HG03025 (cell line): Measurements from ENCODE around the gene PDE3B.
"Not testable (repeated sequence)": the region's sequence is repeated elsewhere in the genome, so short reads cannot be mapped to it uniquely, and the experiment has no call there.

ENCODE experiments used
- ATAC-seq: cut with Tn5 transposase; IDR thresholded peaks from one replicate; pipeline ENCODE4 v1.9.1; 2021; ENCODE audit warnings: mild to moderate bottlenecking, moderate library complexity; ENCODE audit not compliant: unreplicated experiment, low FRiP score

Gene PDE3B

DNA sequence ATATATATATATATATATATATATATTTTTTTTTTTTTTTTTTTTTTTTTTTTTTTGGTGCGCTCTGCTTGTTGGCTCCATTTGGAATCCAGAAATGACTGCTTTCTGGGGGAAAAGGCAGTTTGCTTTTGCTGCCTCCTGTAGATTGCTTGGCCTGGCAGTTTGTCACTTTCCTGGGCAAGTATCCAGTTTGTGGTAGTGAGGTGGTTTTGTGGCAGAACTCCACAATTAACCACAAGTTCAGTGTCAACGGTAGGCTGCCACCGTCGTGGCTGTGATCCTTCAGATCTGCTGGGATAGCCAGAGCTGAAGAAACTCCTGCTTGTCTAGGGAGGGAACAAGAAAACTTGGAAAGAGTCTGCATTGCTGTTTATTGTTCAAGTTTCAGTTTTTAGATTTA lies 5.0 kb upstream of the PDE3B start:
- ATAC-seq = no peak

DNA sequence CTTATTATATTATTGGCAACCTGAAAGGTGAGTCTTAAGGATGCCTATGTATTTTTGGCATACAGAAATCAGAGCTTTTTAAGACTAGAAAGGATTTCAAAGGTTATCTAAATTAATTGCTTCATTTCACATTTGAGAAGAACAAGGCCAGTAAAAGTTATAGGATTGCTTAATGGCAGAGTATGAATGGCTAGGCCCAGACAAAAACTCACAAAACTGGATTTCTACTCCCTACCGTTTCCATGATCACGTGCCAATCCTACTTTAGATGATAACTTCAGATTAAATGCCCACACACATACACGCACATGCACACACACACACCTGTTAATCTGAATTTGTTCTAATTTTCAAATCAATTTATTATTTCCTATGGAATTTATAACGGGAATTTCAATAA lies 1.8 kb upstream of the PDE3B start:
- no peak for ATAC-seq

GRCh38 chr11:14642453-14642852 lies 1.2 kb upstream of the PDE3B start:
- ATAC-seq = no peak

DNA sequence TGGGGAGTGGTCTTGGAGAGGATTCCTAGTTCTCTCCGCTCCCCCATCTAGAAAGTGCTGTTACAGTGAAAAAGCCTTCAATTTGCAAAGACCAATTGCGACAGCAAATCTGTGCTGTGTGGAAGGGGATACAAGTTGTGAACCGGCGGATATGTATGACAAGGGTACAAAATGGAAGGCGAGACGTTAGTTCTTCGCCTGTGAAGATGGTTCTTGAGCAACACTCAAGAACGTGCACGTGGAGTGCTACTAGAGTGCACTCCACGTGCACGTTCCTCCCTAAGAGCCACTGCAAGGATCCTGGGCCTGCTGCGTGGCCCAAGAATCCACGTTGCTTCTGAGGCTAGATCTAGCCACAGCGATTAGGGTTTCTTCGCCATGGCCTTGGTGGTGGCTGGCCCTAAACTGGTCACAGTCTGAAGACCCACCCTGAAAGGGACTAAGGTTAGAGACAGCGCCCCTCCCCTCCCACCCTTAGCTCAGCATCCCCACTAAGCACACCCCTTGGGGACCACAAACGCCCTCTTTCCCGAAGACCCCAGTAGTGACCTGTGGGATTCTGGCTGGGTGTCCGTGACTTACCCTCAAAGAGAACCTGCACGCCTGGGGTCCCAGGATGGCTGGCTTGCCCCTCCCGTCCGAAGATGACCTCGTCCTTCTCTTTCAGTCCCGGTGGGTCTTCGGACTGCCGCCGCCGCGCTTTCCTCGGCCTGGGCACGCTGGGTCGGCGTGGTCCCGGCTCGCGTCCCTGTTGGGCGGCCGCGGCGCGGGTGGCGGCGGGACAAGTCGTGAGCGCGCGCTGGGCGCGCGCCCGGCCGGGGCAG lies 519 bp upstream of the PDE3B start:
- no peak for ATAC-seq

DNA sequence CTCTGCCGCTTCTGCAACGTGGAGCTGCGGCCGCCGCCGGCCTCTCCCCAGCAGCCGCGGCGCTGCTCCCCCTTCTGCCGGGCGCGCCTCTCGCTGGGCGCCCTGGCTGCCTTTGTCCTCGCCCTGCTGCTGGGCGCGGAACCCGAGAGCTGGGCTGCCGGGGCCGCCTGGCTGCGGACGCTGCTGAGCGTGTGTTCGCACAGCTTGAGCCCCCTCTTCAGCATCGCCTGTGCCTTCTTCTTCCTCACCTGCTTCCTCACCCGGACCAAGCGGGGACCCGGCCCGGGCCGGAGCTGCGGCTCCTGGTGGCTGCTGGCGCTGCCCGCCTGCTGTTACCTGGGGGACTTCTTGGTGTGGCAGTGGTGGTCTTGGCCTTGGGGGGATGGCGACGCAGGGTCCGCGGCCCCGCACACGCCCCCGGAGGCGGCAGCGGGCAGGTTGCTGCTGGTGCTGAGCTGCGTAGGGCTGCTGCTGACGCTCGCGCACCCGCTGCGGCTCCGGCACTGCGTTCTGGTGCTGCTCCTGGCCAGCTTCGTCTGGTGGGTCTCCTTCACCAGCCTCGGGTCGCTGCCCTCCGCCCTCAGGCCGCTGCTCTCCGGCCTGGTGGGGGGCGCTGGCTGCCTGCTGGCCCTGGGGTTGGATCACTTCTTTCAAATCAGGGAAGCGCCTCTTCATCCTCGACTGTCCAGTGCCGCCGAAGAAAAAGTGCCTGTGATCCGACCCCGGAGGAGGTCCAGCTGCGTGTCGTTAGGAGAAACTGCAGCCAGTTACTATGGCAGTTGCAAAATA lies 816 bp downstream of the PDE3B start:
- peak; percentile 61 for ATAC-seq

DNA sequence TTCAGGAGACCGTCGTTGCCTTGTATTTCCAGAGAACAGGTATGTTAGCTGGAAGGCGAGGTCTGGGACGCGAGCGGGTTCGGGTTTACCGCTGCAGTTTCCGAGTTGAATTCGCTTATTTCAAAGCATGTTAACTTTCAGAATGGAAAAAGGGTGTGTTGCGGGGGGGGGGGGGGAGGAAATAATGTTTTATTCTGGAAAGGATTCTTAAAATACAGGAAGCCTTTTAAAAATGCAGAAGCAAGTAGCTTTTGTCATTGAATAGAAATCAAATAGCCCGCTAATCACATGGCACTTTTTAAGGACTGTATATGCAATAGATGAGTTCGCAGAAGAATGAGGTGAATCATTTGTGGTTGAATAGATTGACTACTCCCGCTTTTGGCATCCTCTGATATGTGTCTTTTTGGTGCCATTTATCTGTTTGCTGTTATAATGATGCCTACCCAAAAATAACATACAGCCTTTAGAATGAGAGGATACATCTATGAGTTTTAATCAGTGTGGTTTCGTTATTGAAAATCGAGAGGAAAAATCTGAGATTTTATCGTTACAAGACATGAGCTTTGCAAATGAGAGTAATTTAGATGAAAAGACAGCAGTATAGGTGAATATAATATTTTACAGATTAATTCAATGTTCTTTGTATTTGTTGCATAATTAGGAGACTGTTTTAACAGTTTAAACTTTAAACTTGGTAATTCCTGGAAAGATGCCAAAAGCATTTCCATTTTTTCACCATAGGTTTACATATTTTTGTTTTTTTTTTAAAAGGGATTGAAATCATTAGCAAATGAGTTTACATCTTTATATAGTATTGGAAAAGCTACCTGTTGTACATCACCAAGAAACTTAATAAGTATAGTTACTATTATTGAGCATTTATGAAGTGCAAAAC lies 1.7 kb downstream of the PDE3B start:
- ATAC-seq = peak; percentile 1

DNA sequence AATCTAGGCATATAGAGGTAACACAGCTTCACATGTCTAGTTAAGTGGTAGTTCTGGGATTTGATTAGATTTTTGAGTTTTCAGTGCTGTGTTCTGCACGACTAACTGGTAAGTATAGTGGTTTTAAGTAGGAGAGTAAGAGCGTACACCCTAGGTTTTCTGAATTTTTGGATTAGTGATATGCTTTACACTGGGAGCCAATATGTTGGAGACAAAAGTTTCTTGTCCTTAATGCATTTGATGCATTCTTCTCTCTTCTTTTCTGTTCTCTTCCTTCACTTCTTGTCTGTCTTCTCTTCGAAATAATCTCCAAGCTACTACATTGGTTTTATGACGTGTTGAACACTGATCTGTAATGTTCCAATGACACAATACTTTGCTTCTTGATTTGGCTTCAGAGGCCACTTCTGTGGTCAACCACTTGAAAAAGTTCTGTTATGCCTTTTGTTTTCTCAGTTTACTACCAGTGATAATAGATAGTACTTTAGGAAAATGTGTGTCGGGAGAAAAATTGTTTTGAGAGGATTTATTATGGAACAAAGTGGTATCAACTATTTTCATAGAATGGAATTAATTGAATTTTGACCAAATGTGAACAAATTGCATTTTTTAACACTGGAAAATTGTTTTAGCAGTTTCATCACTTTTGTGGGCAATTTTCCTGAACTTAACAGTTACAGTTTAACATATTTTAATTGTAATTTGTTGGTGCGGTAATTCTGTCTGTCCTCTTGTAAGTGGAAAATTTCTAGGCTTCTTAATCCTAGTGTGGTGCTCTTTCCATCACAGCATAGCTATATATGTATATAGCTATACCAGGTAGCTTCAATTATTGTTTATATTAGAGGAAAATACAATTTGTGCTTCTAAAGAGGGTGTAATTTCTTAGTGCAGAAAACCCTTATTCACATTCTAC lies 2.6 kb downstream of the PDE3B start:
- no peak for ATAC-seq

DNA sequence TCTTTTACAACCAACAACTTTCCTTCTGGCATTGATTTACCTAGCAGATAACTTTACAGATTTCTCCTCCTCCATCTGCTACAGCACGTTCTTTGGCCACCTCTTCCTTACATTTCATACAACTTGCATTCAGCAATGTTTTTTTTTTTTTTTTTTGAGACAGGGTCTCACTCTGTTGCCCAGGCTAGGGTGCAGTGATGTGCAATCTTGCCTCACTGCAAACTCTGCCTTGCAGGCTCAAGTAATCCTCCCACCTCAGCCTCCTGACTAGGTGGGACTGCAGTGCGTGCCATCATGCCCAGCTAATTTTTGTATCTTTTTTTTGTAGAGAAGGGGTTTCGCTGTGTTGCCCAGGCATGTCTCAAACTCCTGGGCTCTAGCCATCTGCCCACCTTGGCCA lies 6.5 kb downstream of the PDE3B start:
- ATAC-seq = no peak

- ATAC-seq = no peak
Observed at GRCh38 chr11:14653090-14653489, 9.5 kb downstream of the PDE3B start.

DNA sequence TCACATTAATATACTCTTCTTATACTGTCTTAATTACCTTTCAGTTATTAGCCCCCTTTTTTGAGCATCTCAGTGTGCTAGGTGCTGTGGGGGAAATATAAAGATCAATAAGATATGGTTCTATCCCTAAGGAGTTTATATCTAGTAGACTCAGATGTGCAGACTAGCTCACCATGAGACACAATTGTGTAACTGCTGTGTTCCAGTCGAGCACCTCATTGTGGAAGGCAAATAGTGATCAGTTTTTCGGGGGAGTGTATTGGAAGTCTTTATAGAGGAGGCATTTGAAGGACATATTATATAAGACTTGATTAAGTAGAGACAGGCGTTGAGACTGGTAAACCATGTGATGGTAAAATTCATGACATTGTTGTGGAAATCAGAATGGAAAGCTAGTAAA lies 11.8 kb downstream of the PDE3B start:
- ATAC-seq = no peak

DNA sequence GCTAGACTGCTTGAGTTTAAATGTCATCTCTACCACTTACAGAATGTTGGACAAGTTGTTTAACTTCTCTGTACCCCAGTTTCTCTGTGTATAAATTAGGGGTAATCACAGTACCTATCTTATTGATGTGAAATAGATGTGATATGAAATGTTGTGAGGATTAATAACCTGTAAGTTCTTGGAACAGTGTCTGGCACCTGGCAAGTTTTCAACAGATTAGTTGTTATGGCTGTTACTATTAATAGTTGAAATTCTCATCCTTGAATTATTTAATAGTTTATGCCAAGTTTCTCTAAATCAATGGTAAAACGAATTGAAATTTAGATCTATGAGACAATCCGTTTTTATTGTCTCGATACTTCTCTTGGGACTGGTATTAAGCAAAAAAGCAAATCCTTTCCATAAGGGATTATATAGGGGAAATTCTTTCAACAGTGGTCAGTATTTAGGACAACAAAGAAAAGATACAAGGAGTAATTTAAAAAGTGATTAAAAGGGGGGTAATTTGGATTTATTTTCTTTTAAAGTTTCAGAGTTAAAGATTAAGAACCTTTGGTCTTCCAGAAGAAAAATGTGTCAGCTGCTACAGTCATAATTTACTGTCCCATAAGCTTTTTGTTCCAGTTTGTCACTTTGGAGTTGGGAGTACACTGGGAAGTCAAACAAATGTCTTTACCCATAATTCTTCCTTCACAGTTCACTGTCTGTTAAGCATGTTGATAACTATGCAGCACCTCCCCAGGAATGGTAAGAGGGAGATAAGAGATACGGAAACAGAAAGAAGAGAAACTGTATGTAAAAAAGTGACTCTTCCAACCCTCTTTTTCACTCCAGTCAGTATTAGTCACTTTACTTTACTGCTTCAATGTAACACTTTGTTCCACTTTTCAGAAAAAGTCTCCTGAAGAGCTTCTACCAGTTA lies 13.2 kb downstream of the PDE3B start:
- ATAC-seq = no peak

DNA sequence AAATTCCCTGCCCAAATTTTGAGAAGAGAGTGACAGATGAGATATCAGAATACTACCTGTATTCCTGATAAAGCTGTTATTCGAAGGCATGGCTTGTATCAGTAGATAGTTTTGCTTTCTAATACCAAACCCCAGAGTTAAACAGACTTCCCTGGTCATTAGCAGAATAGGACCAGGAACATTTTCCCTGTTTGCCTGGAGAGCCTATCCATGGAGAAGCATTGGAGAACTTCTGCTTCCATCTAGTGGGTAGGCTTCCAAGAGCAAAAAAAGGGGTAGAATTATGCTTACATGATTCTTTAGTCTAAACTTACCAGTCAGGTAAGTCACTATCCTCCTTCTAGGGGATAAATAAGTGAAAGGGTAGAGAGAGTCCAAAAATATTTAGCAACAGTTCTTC lies 14.2 kb downstream of the PDE3B start:
- no peak for ATAC-seq

DNA sequence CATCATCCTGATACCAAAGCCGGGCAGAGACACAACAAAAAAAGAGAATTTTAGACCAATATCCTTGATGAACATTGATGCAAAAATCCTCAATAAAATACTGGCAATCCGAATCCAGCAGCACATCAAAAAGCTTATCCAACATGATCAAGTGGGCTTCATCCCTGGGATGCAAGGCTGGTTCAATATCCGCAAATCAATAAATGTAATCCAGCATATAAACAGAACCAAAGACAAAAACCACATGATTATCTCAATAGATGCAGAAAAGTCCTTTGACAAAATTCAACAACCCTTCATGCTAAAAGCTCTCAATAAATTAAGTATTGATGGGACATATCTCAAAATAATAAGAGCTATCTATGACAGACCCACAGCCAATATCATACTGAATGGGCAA lies 21.3 kb downstream of the PDE3B start:
- ATAC-seq = not testable (repeated sequence)

GRCh38 chr11:14667329-14667728 lies 23.7 kb downstream of the PDE3B start:
- ATAC-seq = not testable (repeated sequence)

DNA sequence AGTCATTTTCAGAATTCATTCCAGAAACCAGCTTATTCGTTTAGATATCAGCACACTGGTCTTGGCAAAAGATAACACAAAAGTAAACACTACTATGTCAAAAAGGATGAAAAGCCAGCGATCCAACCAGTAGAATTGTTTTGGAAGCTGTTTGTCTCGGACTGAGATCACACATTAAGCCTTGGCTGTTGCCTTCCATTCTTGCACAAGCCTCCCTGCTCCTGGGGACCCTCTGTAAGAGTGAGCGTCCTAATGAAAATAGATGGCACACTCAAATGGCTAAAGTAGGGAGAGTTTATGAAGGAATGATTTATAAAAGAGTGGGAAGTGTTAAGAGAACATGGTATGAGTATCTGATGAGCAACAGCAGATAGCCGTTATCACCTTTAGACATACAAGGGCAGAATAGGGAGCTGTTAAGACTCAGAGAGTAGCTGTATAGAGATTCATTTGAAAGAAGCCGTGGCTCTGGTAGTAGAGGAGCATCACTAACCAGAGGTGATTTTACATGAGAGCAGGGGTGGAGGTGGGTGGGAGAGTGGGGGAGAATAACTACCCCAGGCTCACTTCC lies 25.2 kb downstream of the PDE3B start:
- ATAC-seq = no peak

DNA sequence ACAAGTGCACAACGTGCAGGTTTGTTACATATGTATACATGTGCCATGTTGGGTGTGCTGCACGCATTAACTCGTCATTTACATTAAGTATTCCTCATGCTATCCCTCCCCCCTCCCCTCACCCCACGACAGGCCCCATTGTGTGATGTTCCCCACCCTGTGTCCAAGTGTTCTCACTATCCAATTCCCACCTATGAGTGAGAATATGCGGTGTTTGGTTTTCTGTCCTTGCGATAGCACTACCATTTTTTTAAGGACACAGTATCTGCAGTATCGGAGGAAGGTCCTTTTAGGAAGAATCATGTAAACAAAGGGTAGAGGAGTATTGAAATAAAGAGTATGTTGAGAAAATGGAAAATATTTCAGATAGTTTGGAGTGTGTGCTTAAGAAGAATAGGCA lies 25.9 kb downstream of the PDE3B start:
- ATAC-seq = no peak

- ATAC-seq = no peak
Observed at GRCh38 chr11:14669958-14670357, 26.4 kb downstream of the PDE3B start.

GRCh38 chr11:14672635-14673034 lies 29.0 kb downstream of the PDE3B start:
- ATAC-seq = no peak
